CD14-positive monocyte (primary cell): ENCODE data around the gene ZNF560. TPM values are rescaled to one million over a fixed set of nuclear protein-coding genes. Genes with fewer than 3 reads are reported as not detected.

Experiments
- DNase-seq, 3 donors: peaks; one replicate each; pipeline ENCODE4 v3.0.0-alpha.2; 2011 to 2022
- H2AFZ ChIP-seq: 2 replicates; pipeline ENCODE4 v1.6.0; 2012; ENCODE audit warnings: mild to moderate bottlenecking, low read depth, low read length, inconsistent platforms; ENCODE audit not compliant: insufficient read depth, poor library complexity, severe bottlenecking
- H3K27ac ChIP-seq, 2 donors: 1 replicate in 1 of 2; 2 replicates in 1 of 2; pipeline ENCODE4 v1.5.1; 2012 to 2013; ENCODE audit warnings: low read length in 2 of 2, control low read depth in 1 of 2, inconsistent platforms in 1 of 2, low read depth in 1 of 2, mild to moderate bottlenecking in 1 of 2
- H3K27me3 ChIP-seq, 2 donors: one replicate each; pipeline versions ENCODE4 v1.6.0 to v1.6.1; 2011 to 2013; ENCODE audit warnings: low read length in 2 of 2; ENCODE audit not compliant: control insufficient read depth in 2 of 2, insufficient read depth in 2 of 2
- H3K36me3 ChIP-seq, 2 donors: replicated peaks in 1 of 2; 1 replicate in 1 of 2; 2 replicates in 1 of 2; pipeline versions ENCODE4 v1.5.1 to v1.6.1; 2012 to 2013; ENCODE audit warnings: low read length in 2 of 2, control low read depth in 1 of 2, inconsistent platforms in 1 of 2, mild to moderate bottlenecking in 1 of 2; ENCODE audit not compliant: insufficient read depth in 2 of 2, control insufficient read depth in 1 of 2
- H3K4me1 ChIP-seq, 2 donors: 1 replicate in 1 of 2; 2 replicates in 1 of 2; pipeline versions ENCODE4 v1.5.1 to v1.6.1; 2012 to 2013; ENCODE audit warnings: low read length in 2 of 2, control low read depth in 1 of 2, inconsistent platforms in 1 of 2, mild to moderate bottlenecking in 1 of 2, moderate library complexity in 1 of 2; ENCODE audit not compliant: insufficient read depth in 2 of 2, control insufficient read depth in 1 of 2
- H3K4me2 ChIP-seq: replicated peaks from 2 replicates; pipeline ENCODE3; 2012; ENCODE audit warnings: low read length, moderate library complexity, mild to moderate bottlenecking; ENCODE audit not compliant: poor library complexity, severe bottlenecking; ENCODE audit errors: extremely low read depth
- H3K4me3 ChIP-seq, 3 experiments: fragments of 200-600 bp in 1 of 3; sonication (generic) in 1 of 3; replicated peaks in 1 of 3; 1 replicate in 2 of 3; 2 replicates in 1 of 3; pipeline ENCODE4 v1.5.1; 2011 to 2013; ENCODE audit warnings: low read length in 3 of 3, mild to moderate bottlenecking in 3 of 3, control low read depth in 2 of 3, low read depth in 2 of 3, inconsistent platforms in 1 of 3, moderate library complexity in 1 of 3
- H3K79me2 ChIP-seq: 2 replicates; pipeline ENCODE4 v1.6.0; 2012; ENCODE audit warnings: mild to moderate bottlenecking, control low read depth, inconsistent platforms, low read length, moderate library complexity; ENCODE audit not compliant: insufficient read depth
- H3K9ac ChIP-seq: 2 replicates; pipeline ENCODE4 v1.6.0; 2017; ENCODE audit warnings: low read length, mild to moderate bottlenecking; ENCODE audit not compliant: insufficient read depth, poor library complexity, severe bottlenecking
- H3K9me3 ChIP-seq, 2 donors: replicated peaks in 1 of 2; 1 replicate in 1 of 2; 2 replicates in 1 of 2; pipeline versions ENCODE4 v1.5.1 to v1.6.1; 2012 to 2013; ENCODE audit warnings: low read length in 2 of 2, control low read depth in 1 of 2; ENCODE audit not compliant: control insufficient read depth in 1 of 2, insufficient read depth in 1 of 2
- H4K20me1 ChIP-seq: 2 replicates; pipeline ENCODE4 v1.6.0; 2012; ENCODE audit warnings: mild to moderate bottlenecking, low read length, control low read depth, moderate library complexity; ENCODE audit not compliant: insufficient read depth
- H3K27ac Mint-ChIP-seq, 7 donors: one replicate each; pipeline ENCODE4 v1.8.0; 2020; ENCODE audit warnings: mild to moderate bottlenecking in 7 of 7, mixed read lengths in 7 of 7, moderate library complexity in 6 of 7, inconsistent platforms in 2 of 7
- H3K27me3 Mint-ChIP-seq, 3 donors: one replicate each; pipeline ENCODE4 v1.8.0; 2021 to 2022; ENCODE audit warnings: low read depth in 3 of 3, mild to moderate bottlenecking in 3 of 3, mixed read lengths in 3 of 3, moderate library complexity in 3 of 3, inconsistent platforms in 1 of 3
- H3K36me3 Mint-ChIP-seq, 2 donors: one replicate each; pipeline ENCODE4 v1.8.0; 2020; ENCODE audit warnings: mixed read lengths in 2 of 2, inconsistent platforms in 1 of 2, mild to moderate bottlenecking in 1 of 2
- H3K4me1 Mint-ChIP-seq: one replicate; pipeline ENCODE4 v1.8.0; 2020; ENCODE audit warnings: mild to moderate bottlenecking, mixed read lengths
- H3K4me3 Mint-ChIP-seq, 2 donors: one replicate each; pipeline ENCODE4 v1.8.0; 2020; ENCODE audit warnings: mild to moderate bottlenecking in 2 of 2, mixed read lengths in 2 of 2, moderate library complexity in 1 of 2
- H3K9me3 Mint-ChIP-seq, 7 donors: one replicate each; pipeline ENCODE4 v1.8.0; 2020 to 2022; ENCODE audit warnings: mixed read lengths in 7 of 7, mild to moderate bottlenecking in 6 of 7, moderate library complexity in 6 of 7, inconsistent platforms in 2 of 7
- WGBS: methylation state at CpG from one replicate; pipeline ENCODE4 v1.1.5; 2013; ENCODE audit warnings: missing lambda C conversion rate; ENCODE audit not compliant: insufficient coverage; 5-methylcytosine and 5-hydroxymethylcytosine counted together
- intact Hi-C, 2 donors: fragments of 100-400 bp; cut with micrococcal nuclease; formaldehyde crosslinking; loops; one replicate each; pipeline versions ENCODE4 v1.15.0 to v1.15.1; 2023
- polyA plus RNA-seq, 3 donors: library from polyadenylated mRNA; depleted of rRNA in 1 of 3; unstranded in 2 of 3; stranded (reverse) in 1 of 3; fragments of 300-500 nt in 2 of 3; fragments of >200 nt in 1 of 3; fragmentation: Illumina TruSeq in 2 of 3; gene quantifications; 1 replicate in 2 of 3; 2 replicates in 1 of 3; pipeline ENCODE4 v1.2.3, GENCODE V29; 2012 to 2021
- TF ChIP-seq, protein P1 (sequence below): fragments of 200-600 bp; IDR thresholded peaks from one replicate; pipeline ENCODE4 v1.8.0; 2022; ENCODE audit warnings: antibody characterized with exemption, mild to moderate bottlenecking

ZNF560 gene
- polyA plus RNA-seq, 3 donors, result not detected

DNA sequence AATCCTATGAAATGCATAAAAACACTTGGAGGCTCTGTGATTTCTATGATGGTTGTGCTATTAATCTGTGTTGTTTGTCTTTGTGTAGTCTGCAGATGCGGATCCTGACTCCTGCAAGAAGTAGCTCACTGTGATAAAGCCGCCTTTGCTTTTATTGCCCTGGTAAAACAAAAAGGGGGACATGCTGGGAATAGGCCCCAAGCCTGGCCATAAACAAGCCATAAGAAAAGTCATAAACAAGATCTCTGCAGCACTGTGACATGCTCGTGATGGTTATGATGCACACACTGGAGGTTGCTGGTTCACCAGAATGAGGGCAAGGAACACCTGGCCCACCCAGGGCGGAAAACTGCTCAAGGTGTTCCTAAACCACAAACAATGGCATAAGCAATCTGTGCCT, 36.5 kb downstream of the ZNF560 start:
- Mint-ChIP-seq H3K4me1 (no peaks in the 10 kb centered on the region), H3K27ac (no peak overlapping the region)
- peaks cover 54 to 90% of the 10 kb centered on the region in 2 donors for H3K9me3 ChIP-seq

DNA sequence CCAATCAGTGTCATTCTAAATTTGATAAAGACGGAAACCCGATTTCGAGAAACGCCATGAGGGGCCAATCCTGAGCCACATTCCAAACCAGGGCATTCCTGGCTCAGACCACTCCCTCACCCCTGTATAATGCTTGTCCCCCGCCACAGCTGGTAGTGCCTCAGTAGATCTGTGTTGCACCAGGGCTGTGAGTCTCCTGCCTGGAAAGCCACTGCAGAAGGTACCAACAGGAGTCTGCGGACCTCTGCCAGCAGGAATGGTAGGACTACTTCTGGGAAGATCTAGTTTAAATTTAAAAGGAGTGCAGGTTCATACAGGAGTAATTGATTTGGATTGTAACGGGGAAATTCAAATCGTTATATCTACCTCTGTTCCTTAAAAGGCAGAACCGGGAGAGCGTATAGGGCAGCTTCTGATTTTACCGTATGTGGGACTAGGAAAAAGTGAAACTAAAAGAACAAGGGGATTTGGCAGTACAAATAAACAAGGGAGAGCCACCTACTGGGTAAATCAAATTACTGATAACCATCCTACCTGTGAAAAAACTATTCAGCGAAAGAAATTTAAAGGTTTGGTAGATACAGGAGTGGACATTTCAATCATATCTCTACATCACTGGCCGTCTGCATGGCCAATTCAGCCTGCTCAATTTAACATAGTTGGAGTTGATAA, 42.3 kb downstream of the ZNF560 start:
- Mint-ChIP-seq H3K36me3 (no peaks in the 10 kb centered on the region), H3K4me3 (no peak overlapping the region), H3K27me3 (peaks cover 0 to 2% (median 0%) of the 10 kb centered on the region in 3 donors), H3K4me1 (no peaks in the 10 kb centered on the region), H3K27ac (no peak overlapping the region), H3K9me3 (peaks cover 34 to 74% (median 59%) of the 10 kb centered on the region in 7 donors)
- DNase-seq, result no peak
- Histone ChIP-seq H3K27ac (no peak overlapping the region), H3K4me1 (no peaks in the 10 kb centered on the region), H2AFZ (no peak overlapping the region), H4K20me1 (no peaks in the 10 kb centered on the region), H3K4me2 (no peak overlapping the region), H3K79me2 (no peaks in the 10 kb centered on the region), H3K9me3 (peaks cover 49 to 96% of the 10 kb centered on the region in 2 donors), H3K36me3 (no peaks in the 10 kb centered on the region), H3K4me3 (no peak overlapping the region), H3K9ac (no peak overlapping the region), H3K27me3 (no peaks in the 10 kb centered on the region)
- intact Hi-C loops, result no loop called here
- TF ChIP-seq, protein P1, sequence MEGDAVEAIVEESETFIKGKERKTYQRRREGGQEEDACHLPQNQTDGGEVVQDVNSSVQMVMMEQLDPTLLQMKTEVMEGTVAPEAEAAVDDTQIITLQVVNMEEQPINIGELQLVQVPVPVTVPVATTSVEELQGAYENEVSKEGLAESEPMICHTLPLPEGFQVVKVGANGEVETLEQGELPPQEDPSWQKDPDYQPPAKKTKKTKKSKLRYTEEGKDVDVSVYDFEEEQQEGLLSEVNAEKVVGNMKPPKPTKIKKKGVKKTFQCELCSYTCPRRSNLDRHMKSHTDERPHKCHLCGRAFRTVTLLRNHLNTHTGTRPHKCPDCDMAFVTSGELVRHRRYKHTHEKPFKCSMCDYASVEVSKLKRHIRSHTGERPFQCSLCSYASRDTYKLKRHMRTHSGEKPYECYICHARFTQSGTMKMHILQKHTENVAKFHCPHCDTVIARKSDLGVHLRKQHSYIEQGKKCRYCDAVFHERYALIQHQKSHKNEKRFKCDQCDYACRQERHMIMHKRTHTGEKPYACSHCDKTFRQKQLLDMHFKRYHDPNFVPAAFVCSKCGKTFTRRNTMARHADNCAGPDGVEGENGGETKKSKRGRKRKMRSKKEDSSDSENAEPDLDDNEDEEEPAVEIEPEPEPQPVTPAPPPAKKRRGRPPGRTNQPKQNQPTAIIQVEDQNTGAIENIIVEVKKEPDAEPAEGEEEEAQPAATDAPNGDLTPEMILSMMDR, result no peak
- WGBS, result 73% methylated on average over 6 of the region's 13 CpGs

More for the DNA sequence above, 36.5 kb downstream of the ZNF560 start:
- Histone ChIP-seq H3K4me2 (no peak overlapping the region), H4K20me1 (no peaks in the 10 kb centered on the region), H2AFZ (no peak overlapping the region), H3K27me3 (no peaks in the 10 kb centered on the region), H3K36me3 (no peaks in the 10 kb centered on the region), H3K79me2 (no peaks in the 10 kb centered on the region), H3K27ac (no peak overlapping the region), H3K4me3 (no peak overlapping the region), H3K9ac (no peak overlapping the region), H3K4me1 (no peaks in the 10 kb centered on the region)
- no peak overlapping the region for H3K4me3 Mint-ChIP-seq
- no peaks in the 10 kb centered on the region for H3K36me3 Mint-ChIP-seq
- H3K9me3 Mint-ChIP-seq, result peaks cover 31 to 71% (median 60%) of the 10 kb centered on the region in 7 donors
- TF ChIP-seq, protein P1, result no peak
- intact Hi-C loops, result no loop called here
- no peak for DNase-seq
- H3K27me3 Mint-ChIP-seq, result no peaks in the 10 kb centered on the region
- WGBS, result 97% methylated on average over 4 of the region's 4 CpGs
